ENCODE data around the gene GPR132. TPM values are rescaled to one million over a fixed set of nuclear protein-coding genes. Genes with fewer than 3 reads are reported as not detected.

Gene GPR132
- polyA plus RNA-seq, 1 donor from 2014 or later = not detected

- no peaks in the 10 kb centered on the region for H3K79me2 ChIP-seq (replicated peaks; ENCODE audit: insufficient read depth, low read length)
- H3K9ac ChIP-seq (ENCODE audit: low read length) = no peak overlapping the region
These were observed 9.4 kb upstream of the GPR132 start for GRCh38 chr14:105074601-105075053.

More at GRCh38 chr14:105074601-105075053, 9.4 kb upstream of the GPR132 start:
- no peaks in the 10 kb centered on the region for H3K9me3 ChIP-seq (ENCODE audit: low read length)
- no peaks in the 10 kb centered on the region for H3K27me3 ChIP-seq (ENCODE audit: insufficient read depth, low read depth, low read length)
- TF ChIP-seq REST (IDR thresholded peaks at IDR 0.05; ENCODE audit: borderline replicate concordance) = no peak
- no peak for TF ChIP-seq CTCF (IDR thresholded peaks at IDR 0.05; ENCODE audit: poor library complexity, severe bottlenecking)
- no peak for TF ChIP-seq POLR2AphosphoS5 (IDR thresholded peaks at IDR 0.05)
- TF ChIP-seq EP300 (conservative IDR thresholded peaks at IDR 0.05; ENCODE audit: poor library complexity, severe bottlenecking) = no peak
- TF ChIP-seq RAD21 (conservative IDR thresholded peaks at IDR 0.05) = no peak
- no peak for TF ChIP-seq MXI1 (conservative IDR thresholded peaks at IDR 0.05; ENCODE audit: poor library complexity, severe bottlenecking)
- TF ChIP-seq SMC3 (conservative IDR thresholded peaks at IDR 0.05; ENCODE audit: poor library complexity) = no peak
- no peak for TF ChIP-seq EZH2 (IDR thresholded peaks at IDR 0.05; ENCODE audit: borderline replicate concordance, insufficient read depth, low read length, poor library complexity, severe bottlenecking)
- no peak for TF ChIP-seq TAF1 (IDR thresholded peaks at IDR 0.05; ENCODE audit: low read depth)
- H3F3A ChIP-seq (ENCODE audit: insufficient read depth, low read length, poor library complexity, severe bottlenecking) = no peaks in the 10 kb centered on the region
- H3K4me3 ChIP-seq (ENCODE audit: low read length) = no peak overlapping the region
- H2AFZ ChIP-seq (ENCODE audit: low read depth, low read length) = no peak overlapping the region
- no peaks in the 10 kb centered on the region for H3K9me2 ChIP-seq (ENCODE audit: insufficient read depth, low read length)
- H3K4me2 ChIP-seq (ENCODE audit: low read length) = no peak overlapping the region
- H4K20me1 ChIP-seq (ENCODE audit: insufficient read depth) = no peaks in the 10 kb centered on the region
- no peaks in the 10 kb centered on the region for H3K36me3 ChIP-seq (ENCODE audit: insufficient read depth, low read length)
- no peak overlapping the region for H3K27ac ChIP-seq (ENCODE audit: low read length)
